Activated CD4-positive, CD25-positive, alpha-beta regulatory T cell treated with anti-CD3 and anti-CD28 coated beads, Interleukin-2, amount 50 U/mL, for 72 hours (primary cell): ENCODE results near the gene ARPC5.

Experiments
- DNase-seq: peaks from one replicate; pipeline ENCODE4 v3.0.0; 2021

The ARPC5 gene

DNA sequence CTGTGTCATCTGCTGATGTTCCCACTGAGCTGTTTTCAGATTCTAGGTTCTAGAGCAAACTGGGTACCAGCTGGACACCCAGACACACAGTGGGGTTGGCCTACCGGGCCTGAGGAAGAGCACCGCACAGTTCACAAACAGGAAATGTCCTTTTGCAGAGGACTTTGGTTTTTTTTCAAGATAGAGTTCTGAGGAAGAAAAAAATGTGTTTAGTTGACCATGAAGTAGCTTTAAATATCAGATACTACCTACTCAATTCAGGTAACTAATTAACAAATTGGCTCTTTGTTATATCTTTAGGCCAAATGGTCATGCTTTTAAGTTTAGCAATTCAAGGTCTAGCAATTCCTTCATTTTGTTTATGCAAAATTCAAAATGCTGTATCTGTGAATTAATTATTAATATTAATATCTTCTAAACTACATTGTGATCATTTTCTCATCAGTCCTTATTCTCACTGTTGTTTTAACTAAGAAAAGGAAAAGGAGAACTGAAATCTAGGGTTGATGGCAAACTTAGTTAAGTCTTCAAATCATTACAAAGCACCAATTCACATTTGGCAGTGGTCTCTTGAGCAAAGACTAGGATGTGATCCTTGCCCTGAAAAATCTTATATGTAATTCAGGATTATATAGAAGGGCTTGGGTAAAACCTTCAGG lies 28.1 kb downstream of the ARPC5 start:
- no peak for DNase-seq

DNA sequence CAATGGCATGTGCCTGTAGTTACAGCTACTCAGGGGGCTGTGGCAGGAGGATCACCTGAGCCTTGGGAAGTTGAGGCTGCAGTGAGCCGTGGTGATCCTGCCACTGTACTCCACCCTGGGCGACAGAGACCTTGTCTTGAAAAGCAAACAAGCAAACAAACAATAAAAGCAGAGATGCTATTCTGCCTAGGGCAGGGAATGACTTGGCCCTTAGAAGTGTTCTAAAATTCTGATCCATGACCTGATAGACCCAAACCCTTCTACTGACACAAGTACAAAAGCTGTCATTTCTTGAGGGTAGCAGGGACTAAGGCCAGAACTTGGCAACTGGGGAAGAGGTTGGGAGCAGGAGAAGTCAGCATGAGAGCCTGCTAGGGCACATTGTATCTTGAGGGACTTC lies 29.7 kb downstream of the ARPC5 start:
- no peak for DNase-seq

DNA sequence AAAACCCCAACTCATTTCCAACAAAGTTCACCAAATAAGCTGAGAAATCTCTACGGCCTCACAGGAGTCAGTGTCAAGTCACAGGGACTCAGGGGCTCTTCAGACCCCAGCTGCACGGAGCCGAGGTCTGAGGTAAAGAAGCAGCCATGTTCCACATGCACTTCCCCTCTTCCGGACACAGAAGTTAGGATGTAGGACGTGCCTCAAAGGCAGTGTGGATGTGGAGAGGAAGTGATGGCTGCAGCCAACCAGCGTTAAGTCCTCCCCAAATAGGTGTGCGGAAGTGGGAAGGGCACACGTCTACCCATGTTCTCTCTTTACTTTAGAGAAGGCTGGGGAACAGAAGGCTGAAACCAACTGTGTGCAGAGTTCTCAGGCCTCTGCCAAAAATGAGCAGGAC lies 30.8 kb downstream of the ARPC5 start:
- DNase-seq = no peak

DNA sequence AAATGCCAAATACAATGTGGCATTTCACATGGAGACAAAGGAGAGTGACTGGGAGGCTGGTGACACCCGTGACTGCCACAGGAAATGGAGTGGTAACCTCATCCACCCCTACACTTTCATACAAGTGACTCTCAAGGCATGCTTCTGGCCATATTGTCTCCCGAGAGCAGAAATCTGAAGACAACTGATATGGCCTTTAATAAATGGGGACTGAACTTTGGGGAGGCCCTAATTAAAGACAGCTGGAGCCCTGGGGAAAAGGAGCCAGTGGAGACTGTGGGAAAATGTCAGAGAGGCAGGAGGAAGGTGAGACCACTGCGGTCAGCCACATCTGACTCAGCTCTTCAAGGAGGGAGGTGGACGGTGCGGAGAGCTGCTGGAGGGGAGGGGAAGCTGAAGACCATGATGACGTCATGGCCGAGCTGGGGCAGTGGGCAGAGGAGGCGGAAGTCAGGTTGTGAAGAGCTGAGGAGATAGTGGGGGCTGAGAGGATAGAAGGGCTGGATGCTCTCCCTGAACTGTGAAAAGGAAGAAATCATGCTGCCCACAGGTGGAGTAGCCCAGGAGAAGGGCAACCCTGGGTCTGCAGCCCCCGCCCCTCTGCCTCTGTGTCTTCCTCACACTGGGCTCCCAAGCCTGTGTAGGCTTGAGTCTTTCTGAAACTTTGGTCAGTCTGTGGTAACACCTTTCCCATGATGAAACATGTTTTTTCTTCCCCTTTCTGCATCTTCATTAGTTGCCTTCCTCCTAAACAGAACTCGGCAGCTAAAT lies 31.4 kb downstream of the ARPC5 start:
- DNase-seq = no peak

DNA sequence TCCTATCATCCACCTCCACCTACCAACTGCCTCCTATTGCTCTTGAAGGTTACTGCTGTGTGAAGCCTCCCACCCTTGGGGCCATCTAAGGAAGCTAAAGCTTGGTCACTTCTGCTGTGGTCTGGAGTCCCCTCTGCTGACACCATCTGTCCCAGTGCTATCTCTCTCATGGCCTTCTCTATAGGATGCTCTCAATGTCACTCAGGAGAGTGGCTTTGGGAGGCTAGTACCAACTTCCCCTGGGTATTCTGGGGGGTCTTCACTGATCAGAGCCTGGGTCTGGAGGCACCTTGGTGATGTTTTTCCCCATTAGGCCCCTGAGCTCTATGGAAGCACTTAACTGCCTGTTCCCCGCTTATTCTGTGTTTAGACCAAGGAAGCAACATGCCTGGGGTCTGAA lies 33.1 kb downstream of the ARPC5 start:
- DNase-seq = no peak

DNA sequence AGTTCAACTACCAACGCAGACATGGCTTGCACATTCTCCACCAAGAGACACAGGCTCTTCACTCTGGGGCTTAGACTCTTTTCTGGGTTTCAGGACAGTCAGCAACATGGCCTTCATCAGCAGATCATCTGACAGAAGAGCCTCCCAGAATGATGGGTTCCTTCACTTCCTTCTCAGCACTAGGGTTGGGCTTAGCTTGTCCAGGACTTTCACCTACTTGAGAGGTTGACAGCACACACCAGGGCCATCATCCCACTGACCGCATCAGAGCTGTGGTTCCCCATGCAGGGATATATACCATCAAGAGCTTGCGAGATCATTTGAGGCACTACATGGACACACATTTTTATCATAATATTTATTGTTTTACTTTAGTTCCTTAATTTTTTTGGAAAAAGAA lies 34.9 kb downstream of the ARPC5 start:
- DNase-seq = no peak

DNA sequence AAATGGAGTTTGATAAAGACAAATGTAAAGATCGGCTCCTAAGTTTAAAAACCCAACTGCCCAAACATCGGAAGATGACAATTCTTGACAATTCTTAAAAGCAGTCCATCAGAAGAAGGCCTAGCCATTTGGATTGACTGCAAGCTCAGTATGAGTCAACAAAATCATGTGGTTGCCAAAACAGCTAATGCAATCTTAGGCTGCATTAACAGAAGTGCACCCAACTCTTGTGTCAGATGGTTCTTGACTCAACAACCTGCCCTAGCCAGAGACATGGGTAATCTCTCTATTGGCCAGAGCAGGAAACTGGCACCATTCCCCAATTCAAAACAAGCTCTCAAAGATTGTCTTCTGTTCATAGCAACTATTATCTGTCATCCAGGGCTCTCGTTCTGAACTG lies 35.4 kb downstream of the ARPC5 start:
- no peak for DNase-seq

DNA sequence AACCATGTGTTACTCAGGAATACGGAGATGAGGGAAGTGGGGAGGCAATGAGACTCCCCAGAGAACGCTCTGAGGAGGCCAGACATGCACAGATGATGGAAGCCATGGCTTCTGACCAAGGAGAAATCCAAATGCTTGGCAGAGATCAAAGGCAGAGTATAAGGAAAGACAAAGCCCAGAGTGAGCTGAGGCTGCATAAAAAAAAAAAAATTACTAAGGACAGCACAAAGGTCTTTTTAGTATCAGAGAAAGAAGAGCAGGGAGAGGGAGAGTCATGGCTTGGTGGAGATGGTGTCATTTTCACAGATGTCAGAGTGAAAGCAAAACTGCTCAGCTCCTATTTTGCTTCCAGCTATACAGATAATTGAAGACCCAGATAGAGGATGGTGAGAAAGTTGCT lies 37.2 kb downstream of the ARPC5 start:
- no peak for DNase-seq

DNA sequence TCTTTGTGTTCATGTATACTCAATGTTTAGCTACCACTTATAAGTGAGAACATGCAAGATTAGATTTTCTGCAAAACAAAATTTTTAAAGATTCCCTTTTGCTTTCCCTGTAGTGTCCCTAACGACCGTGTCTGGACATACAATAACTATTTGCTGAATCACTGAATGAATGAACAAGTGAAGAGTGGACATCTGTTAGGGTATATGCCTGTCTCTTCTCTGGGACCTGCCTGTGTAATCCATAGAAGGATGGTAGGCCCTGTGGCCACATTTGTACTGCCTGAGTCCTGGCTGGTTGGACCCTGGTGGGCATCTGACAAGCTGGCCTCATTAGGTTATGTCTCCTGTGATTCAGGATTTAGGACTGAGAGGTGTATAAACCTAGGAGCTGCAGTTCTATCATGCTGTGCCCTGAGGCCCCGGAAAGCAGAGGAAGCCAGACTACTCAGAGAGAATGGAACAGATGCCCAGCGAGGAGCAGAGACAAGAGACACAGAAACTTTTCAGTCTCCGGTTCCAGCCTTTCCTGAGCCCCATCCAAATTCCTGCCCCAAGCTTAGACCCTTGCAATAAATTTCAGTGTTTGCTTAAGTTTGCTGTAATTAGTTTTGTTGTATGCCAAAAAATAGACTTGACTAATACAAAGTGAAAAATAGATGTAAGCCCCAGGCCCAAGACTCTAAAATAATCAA lies 37.8 kb downstream of the ARPC5 start:
- DNase-seq = no peak

DNA sequence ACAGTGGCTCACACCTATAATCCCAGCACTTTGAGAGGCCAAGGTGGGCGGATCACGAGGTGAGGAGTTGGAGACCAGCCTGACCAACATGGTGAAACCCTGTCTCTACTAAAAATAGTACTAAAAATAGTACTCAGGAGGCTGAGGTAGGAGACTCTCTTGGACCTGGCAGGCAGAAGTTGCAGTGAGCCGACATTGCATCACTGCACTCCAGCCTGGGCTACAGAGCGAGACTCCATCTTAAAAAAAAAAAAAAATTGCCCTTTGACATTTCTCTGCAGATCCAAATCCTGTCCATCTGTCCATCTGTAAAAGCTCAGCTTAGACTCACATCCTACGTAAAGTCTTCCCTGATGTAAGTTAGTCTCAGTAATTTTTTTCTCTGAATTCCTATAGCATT lies 39.1 kb downstream of the ARPC5 start:
- no peak for DNase-seq

DNA sequence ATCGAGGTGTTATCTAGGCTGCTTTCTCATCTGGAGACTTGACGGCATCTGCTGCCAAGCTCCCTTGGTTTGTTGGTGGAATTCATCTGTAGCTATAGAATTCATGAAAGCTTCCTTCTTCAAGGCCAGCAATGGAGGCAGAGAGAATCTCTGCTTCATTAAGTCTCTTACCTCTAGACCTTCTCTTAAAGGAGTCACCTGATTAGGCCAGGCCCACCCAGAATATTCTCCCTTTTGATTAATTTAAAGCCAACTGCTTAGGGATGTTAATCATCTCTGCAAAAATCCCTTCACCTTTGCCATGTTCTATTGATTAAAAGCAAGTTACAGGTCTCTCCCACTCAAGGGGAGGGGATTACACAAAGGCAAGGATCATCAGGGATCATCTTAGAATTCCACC lies 40.0 kb downstream of the ARPC5 start:
- no peak for DNase-seq

DNA sequence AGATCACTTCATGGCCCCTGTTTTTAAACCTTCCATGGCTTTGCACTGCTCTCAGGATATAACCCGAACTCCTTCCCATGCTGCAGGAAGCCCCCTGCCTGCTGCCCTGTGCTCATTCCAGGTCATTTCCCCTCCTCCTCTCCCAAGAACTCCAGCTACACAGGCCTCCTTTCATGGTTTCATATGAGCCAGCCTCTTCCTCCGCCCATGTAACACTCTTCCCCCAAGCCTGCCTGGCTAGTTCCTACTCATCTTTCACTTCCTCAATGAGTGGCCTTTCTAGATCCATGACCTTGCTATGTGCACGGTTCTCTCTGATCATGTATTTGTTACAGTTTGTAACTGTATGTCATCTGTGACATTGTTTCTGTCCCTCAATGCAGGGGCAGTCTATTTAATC lies 42.2 kb downstream of the ARPC5 start:
- DNase-seq = no peak

DNA sequence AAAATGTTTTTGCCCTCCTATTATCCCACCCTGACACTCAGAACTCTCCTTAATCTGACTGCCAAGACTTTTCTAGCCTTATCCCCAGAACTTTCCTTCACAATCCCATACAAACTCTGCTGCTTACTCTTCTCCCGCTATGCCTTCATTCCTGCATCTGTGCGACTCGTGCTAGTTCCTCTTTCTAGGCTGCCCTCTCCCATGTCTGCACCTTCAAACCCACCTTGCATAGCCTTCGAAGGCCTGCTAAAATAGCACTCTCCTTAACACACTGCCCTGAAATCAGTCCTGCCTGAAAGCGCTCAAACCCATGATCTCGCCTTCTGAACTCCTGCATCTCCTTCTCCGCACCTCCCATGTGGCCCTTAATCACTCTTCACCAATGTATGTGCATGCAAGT lies 42.9 kb downstream of the ARPC5 start:
- DNase-seq = no peak

DNA sequence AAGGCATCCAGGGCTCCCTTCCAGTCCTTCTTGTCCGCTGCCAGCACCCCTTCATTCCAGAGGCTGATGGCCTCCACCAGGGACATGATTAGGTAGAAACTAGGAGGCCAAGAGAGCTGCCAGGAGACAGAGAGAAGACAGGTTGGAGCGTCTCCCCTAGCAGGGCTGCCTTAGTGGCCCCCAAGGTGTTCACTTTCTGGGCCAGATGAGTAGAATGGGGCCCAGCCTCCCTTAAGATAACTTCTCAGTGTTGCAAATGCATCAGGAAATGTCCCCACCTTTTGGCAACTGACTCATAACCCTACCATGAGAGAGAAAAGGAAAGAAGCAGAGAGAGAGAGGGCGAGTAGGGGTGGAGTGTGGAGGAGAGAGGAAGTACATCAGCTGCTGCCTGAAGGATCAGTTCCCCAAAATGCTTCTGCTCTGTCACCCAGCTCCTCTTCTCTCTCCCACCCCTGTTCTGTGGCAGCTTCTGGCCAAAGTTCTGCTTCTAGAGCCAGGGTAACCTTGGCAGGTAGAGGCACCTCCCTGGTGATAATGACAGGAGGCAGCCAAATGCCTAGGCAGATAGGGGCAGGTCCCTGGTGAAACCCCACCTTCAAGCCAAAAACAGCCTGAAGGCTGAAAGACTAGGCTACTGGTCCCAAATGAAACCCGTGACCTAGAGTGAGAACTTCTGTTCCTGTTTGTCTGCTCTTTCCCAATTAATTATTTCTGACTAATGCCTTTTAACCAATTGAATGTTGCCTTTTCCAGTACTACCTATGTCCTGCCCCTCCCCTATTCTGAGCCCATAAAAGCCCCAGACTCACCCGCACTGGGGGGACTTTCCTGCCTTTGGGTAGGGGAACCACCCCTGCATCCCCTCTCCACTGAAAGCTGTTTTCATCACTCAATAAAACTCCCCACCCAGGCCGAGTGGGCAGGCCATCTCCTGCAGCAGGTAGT lies 45.1 kb downstream of the ARPC5 start, which contains the start of gene NCF2:
Gene NCF2 (minus strand): TSS at position 216 of the 948 bp plus-strand sequence. CDS start 130 bp downstream, at position 86.
- DNase-seq = peak; percentile 43

DNA sequence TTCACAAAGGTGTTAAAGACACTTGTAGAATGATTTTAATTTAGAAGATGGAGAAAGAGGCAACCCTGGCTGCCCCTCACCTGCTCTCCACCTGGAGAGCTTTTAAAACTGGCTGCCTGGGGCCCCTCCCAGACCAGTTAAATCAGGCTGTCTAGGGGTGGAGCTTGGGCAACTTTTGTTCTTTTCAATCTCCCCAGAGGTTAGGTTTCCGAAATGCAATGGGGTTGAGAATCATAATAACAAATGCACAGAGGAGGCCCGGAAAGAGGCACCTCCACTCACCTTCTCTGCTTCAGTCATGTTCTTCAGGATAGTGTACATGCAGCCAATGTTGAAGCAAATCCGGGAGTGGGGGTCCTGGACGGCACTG lies 45.7 kb downstream of the ARPC5 start:
- no peak for DNase-seq

DNA sequence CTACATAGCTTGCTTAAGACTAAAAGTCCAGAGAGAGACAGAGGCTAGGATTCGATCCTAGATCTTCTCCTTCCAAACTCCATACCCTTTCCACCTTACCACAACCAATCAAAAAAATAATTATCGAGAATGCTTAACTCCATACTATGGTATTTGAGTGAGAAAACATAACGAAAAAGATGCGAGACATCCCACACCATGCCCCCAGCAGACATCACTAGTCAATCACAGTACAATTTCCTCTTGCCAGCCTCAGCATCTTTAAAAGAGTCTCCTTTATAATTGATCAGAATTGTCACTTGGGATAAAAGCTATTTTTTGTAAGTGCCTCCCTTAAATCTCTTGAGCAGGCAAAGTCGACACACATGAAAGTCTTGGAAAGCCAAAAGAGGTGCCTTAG lies 46.2 kb downstream of the ARPC5 start:
- DNase-seq = no peak

DNA sequence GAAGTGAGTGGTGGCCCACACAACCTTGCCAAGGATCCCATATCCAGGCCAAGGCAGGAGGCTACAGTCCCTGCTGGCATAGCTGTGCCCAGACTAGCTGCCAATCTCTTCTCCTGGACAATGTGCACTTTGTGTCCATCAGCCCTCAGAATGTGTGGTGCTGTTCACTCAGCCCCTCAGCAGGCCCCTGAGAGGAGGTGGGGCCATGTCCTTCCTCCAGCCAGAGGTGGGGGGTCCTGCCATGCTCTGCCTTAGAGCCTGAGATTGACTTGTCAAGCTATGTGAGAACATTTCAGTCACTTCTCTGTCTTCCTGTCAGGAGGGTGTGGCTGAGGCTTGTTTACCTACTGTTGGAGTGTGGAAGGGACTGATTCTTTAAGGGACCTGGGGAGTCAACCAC lies 46.8 kb downstream of the ARPC5 start:
- DNase-seq = no peak

DNA sequence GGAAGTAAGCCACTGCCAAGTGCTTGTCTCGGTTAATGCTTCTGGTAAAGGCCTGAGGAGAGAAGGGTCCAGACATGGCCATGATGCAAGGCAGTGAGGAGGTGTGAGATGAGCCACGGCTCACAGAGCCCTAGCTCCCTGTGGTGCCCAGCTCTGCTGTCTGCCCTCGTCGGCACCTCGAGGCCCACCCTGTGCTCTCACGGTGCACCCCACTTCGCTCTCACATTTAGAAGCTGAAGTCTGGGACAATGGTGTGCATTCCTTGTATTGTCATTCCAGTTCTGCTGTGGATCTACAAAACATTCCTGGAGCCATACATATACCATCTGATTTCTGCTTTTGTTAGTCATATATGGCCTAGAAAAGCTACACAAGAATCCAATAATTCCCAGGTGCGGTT lies 48.7 kb downstream of the ARPC5 start:
- no peak for DNase-seq

DNA sequence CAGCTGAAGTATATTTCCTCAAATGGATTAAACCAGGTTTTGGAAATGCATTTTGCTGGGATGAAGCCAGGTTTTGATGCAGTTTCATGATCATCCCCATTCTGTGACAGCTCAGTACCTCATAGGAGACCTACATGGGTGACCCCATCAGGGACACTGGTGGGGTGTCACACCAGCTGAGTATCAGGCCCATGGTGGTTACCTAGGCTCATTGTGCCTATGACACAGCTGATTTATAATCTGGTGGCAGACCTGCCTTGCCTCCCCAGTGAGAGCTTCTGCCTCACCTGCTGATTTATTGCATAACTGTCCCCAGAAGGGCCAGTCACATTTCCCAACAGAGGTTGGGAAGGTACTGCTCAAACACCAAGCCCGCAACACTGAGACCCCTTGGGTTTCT lies 49.1 kb downstream of the ARPC5 start:
- no peak for DNase-seq

DNA sequence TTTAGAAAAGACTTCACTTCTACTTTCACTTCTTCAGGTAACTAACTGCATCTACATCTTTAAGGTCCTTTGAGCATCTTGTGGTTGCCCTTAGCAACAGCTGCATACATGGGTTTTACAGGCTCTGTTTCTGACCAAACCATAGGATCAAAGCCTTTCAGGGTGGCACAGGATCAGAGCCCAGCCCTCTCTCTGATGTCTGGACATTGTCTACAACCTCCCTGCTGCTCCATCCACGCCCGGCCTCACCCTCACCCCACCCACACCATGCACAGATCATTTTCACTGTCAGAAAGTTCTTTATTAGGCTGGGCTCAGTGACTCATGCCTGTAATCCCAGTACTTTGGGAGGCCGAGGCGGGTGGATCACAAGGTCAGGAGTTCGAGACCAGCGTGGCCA lies 50.5 kb downstream of the ARPC5 start:
- no peak for DNase-seq

DNA sequence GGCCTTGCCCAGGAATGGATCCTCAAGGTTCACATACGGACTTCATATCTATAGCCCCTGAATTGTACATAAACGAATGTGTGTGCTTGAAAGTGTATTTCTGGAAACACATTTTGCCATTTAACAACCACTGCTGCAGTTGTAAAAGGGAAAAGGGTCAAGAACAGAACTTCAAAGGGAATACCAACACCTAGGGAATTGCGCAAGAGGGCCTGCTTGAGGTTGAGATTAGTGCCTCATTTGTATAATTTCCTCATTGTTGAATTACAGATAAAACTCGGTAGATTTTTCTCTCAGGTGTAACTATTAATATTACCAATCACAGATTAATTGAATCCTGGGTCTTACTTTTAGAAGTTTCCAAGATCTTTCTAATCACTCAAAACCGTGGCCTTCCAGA lies 51.4 kb downstream of the ARPC5 start:
- DNase-seq = no peak

DNA sequence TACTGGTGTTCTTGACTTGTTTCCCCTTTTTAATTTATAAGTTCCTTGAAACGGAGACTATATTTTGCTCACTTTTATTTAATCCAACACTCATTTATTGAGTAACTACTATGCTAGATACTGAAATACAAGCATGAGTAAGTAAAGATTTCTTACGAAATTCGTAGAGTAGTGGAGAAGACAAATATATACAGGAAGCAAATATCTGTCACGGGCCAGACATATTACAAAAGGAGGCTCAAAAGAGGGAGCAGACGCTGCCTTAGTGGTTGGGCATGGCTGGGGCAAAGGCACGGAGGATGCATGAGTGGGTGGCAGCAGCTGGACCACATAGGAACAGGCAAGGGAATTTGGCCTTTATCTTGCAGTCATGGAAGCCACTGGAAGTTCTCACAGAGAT lies 52.1 kb downstream of the ARPC5 start:
- DNase-seq = no peak
